SK-N-SH (cell line): ENCODE measurements around the gene NHS. TPM values are rescaled to one million over a fixed set of nuclear protein-coding genes. Genes with fewer than 3 reads are reported as not detected.

Experiments used
- CTCF ChIA-PET: fragments of 300-600, 350-600 bp; formaldehyde crosslinking; extraction: SDS; loops from one replicate; lab custom pipeline; 2021; lab: Yijun Ruan, JAX
- POLR2A ChIA-PET: fragments of 350-600 bp; sonication (Branson Sonifier 250); formaldehyde crosslinking; extraction: SDS; loops from one replicate; lab custom pipeline; 2020; ENCODE audit warnings: antibody characterized with exemption, inconsistent platforms; lab: Yijun Ruan, JAX
- DNase-seq: peaks from one replicate; pipeline ENCODE4 v3.0.0; 2012
- H2AFZ ChIP-seq: fragments of 200-600 bp; sonication (generic); 2 replicates; pipeline ENCODE4 v1.8.1; 2016; ENCODE audit warnings: antibody characterized with exemption, mild to moderate bottlenecking, low read depth
- H3F3A ChIP-seq: fragments of 200-600 bp; sonication (generic); replicated peaks from 2 replicates; pipeline ENCODE3; 2016; ENCODE audit warnings: antibody characterized with exemption, mild to moderate bottlenecking; ENCODE audit not compliant: insufficient read depth
- H3K27ac ChIP-seq, 2 experiments: fragments of 200-500 bp in 1 of 2; fragments of 200-600 bp in 1 of 2; sonication (Bioruptor generic) in 1 of 2; sonication (generic), shearing (Covaris generic) in 1 of 2; 2 replicates each; pipeline versions ENCODE4 v1.5.1 to v1.6.1; 2014 to 2016; ENCODE audit warnings: low read depth in 2 of 2, inconsistent platforms in 1 of 2, low read length in 1 of 2, mild to moderate bottlenecking in 1 of 2, mixed read lengths in 1 of 2
- H3K27me3 ChIP-seq: fragments of 200-600 bp; sonication (generic), shearing (Covaris generic); 2 replicates; pipeline ENCODE4 v1.6.1; 2016; ENCODE audit warnings: mixed run types; ENCODE audit not compliant: insufficient read depth
- H3K36me3 ChIP-seq, 2 experiments: fragments of 200-500 bp in 1 of 2; fragments of 200-600 bp in 1 of 2; sonication (Bioruptor generic) in 1 of 2; sonication (generic) in 1 of 2; replicated peaks in 1 of 2; 2 replicates each; pipeline versions ENCODE3 to v1.5.1; 2014 to 2016; ENCODE audit warnings: low read length in 1 of 2, mild to moderate bottlenecking in 1 of 2; ENCODE audit not compliant: insufficient read depth in 2 of 2, control insufficient read depth in 1 of 2
- H3K4me1 ChIP-seq, 2 experiments: fragments of 200-500 bp in 1 of 2; fragments of 200-600 bp in 1 of 2; sonication (Bioruptor generic) in 1 of 2; sonication (generic), shearing (Covaris generic) in 1 of 2; 2 replicates each; pipeline versions ENCODE4 v1.5.1 to v1.6.1; 2014 to 2016; ENCODE audit warnings: low read depth in 1 of 2, low read length in 1 of 2, mixed run types in 1 of 2; ENCODE audit not compliant: insufficient read depth in 2 of 2, control insufficient read depth in 1 of 2
- H3K4me2 ChIP-seq: fragments of 200-600 bp; sonication (generic), shearing (Covaris generic); 2 replicates; pipeline ENCODE4 v1.6.1; 2017; ENCODE audit warnings: mixed run types
- H3K4me3 ChIP-seq, 2 experiments: fragments of 200-500 bp in 1 of 2; fragments of 200-600 bp in 1 of 2; sonication (Bioruptor generic) in 1 of 2; sonication (generic), shearing (Covaris generic) in 1 of 2; 2 replicates each; pipeline versions ENCODE4 v1.5.1 to v1.8.1; 2014 to 2016; ENCODE audit warnings: low read depth in 2 of 2, inconsistent platforms in 1 of 2, low read length in 1 of 2, mild to moderate bottlenecking in 1 of 2, mixed read lengths in 1 of 2, moderate library complexity in 1 of 2
- H3K79me2 ChIP-seq: fragments of 200-600 bp; sonication (generic); 2 replicates; pipeline ENCODE4 v1.8.1; 2017; ENCODE audit warnings: mild to moderate bottlenecking; ENCODE audit not compliant: insufficient read depth
- H3K9ac ChIP-seq: fragments of 200-600 bp; sonication (generic); 2 replicates; pipeline ENCODE4 v1.6.1; 2017; ENCODE audit warnings: mixed run types
- H3K9me2 ChIP-seq: fragments of 200-600 bp; sonication (generic); 2 replicates; pipeline ENCODE4 v1.6.1; 2017; ENCODE audit warnings: mixed run types
- H3K9me3 ChIP-seq: fragments of 200-600 bp; sonication (generic); 2 replicates; pipeline ENCODE4 v1.6.1; 2017; ENCODE audit warnings: mixed run types, mild to moderate bottlenecking, moderate library complexity
- H4K20me1 ChIP-seq: fragments of 200-600 bp; sonication (generic); 2 replicates; pipeline ENCODE4 v1.6.1; 2017; ENCODE audit warnings: mild to moderate bottlenecking, mixed run types; ENCODE audit not compliant: insufficient read depth
- CTCF ChIP-seq: fragments of 200-600 bp; sonication (generic); IDR thresholded peaks from 2 replicates; pipeline ENCODE4 v1.6.1; 2017; ENCODE audit warnings: antibody characterized with exemption, mild to moderate bottlenecking, moderate library complexity
- ELF1 ChIP-seq: IDR thresholded peaks from 2 replicates; pipeline ENCODE4 v1.4.0; 2012
- GABPA ChIP-seq: IDR thresholded peaks from 2 replicates; pipeline ENCODE4 v1.4.0; 2012; ENCODE audit warnings: low read depth, mild to moderate bottlenecking
- JUND ChIP-seq: IDR thresholded peaks from 2 replicates; pipeline ENCODE4 v1.4.0; 2012
- MXI1 ChIP-seq: IDR thresholded peaks from 2 replicates; pipeline ENCODE4 v1.6.1; 2012; ENCODE audit warnings: mild to moderate bottlenecking, low read depth, low read length, improper control_type of control experiment
- REST ChIP-seq: IDR thresholded peaks from 2 replicates; pipeline ENCODE4 v1.6.1; 2012; ENCODE audit warnings: mild to moderate bottlenecking, low read depth, low read length, moderate library complexity
- RFX5 ChIP-seq: IDR thresholded peaks from 2 replicates; pipeline ENCODE4 v1.6.1; 2012; ENCODE audit warnings: mild to moderate bottlenecking, improper control_type of control experiment, low read length
- RXRA ChIP-seq: IDR thresholded peaks from 2 replicates; pipeline ENCODE4 v1.4.0; 2012; ENCODE audit warnings: low read depth, mild to moderate bottlenecking, borderline replicate concordance
- TCF12 ChIP-seq: IDR thresholded peaks from 2 replicates; pipeline ENCODE4 v1.4.0; 2012
- USF2 ChIP-seq: fragments of 150-350 bp; IDR thresholded peaks from 2 replicates; pipeline ENCODE4 v1.6.1; 2017; ENCODE audit warnings: antibody characterized with exemption, low read length, low read depth, borderline replicate concordance
- ZBTB33 ChIP-seq: IDR thresholded peaks from 2 replicates; pipeline ENCODE4 v1.4.0; 2012; ENCODE audit warnings: low read depth, borderline replicate concordance
- WGBS: methylation state at CpG from one replicate; pipeline ENCODE4 v1.1.6; 2017; ENCODE audit warnings: low lambda C conversion rate; 5-methylcytosine and 5-hydroxymethylcytosine counted together
- polyA plus RNA-seq, 3 experiments: library from polyadenylated mRNA; depleted of rRNA; stranded (reverse); fragments of >200 nt; gene quantifications; 2 replicates each; pipeline ENCODE4 v1.2.3, GENCODE V29; 2012

The NHS gene
- polyA plus RNA-seq, 1 of the 3 experiments (the other 2 are of a cell fraction), result 1.0 TPM

GRCh38 chrX:17608888-17609287, 233.9 kb downstream of the NHS start:
- Histone ChIP-seq H3K9ac (no peak overlapping the region), H3K27me3 (no peaks in the 10 kb centered on the region), H3K4me3 (no peak overlapping the region), H3K9me3 (no peaks in the 10 kb centered on the region), H3K4me1 (peaks cover 0 to 3% of the 10 kb centered on the region in 2 experiments; a peak in 1 of 4 replicates), H2AFZ (no peak overlapping the region), H3F3A (peaks cover 6% of the 10 kb centered on the region), H3K27ac (no peak overlapping the region), H3K79me2 (no peaks in the 10 kb centered on the region; the same call in 1 of the 2 replicates), H3K9me2 (no peaks in the 10 kb centered on the region), H3K36me3 (no peaks in the 10 kb centered on the region), H4K20me1 (no peaks in the 10 kb centered on the region), H3K4me2 (no peak overlapping the region)
- no peak for DNase-seq
- TF ChIP-seq RXRA (no peak), GABPA (no peak), ZBTB33 (no peak), USF2 (no peak), MXI1 (no peak), TCF12 (no peak), REST (no peak), RFX5 (no peak), ELF1 (no peak), JUND (no peak), CTCF (no peak)
- WGBS, result 47% methylated on average over 2 of the region's 2 CpGs
- ChIA-PET CTCF (interaction anchor here (0.9 to 1.2 kb wide), 2 partner anchors 18 to 367 kb away, joined by 4 read pairs; no protein-coding TSS in a partner anchor), POLR2A (no interaction called here)
